GM12878 (cell line): ENCODE results near the gene NEK10. TPM values are rescaled to one million over a fixed set of nuclear protein-coding genes. Genes with fewer than 3 reads are reported as not detected.

ENCODE experiments used
- ATAC-seq: fragments of 200-7000 bp; cut with Tn5 transposase; 3 replicates; pipeline ENCODE4 v1.9.1; 2020; ENCODE audit warnings: mild to moderate bottlenecking, moderate library complexity
- BruUV-seq: library from RNA; stranded (reverse); fragments of 400-500 nt; replicated peaks from 2 replicates; lab custom pipeline; 2021; lab: Mats Ljungman, UMichigan
- CTCF ChIA-PET: fragments of 300-600 bp; sonication (Branson Sonifier 250); formaldehyde crosslinking; extraction: SDS; loops from one replicate; lab custom pipeline; 2021; ENCODE audit warnings: inconsistent platforms; lab: Yijun Ruan, JAX
- POLR2A ChIA-PET: fragments of 350-600 bp; formaldehyde crosslinking; extraction: SDS; loops from one replicate; lab custom pipeline; 2021; ENCODE audit warnings: inconsistent platforms; lab: Charles Lee
- RAD21 ChIA-PET: fragments of 300-600 bp; sonication (Branson Sonifier 250); formaldehyde crosslinking; loops from one replicate; lab custom pipeline; 2023; ENCODE audit warnings: antibody characterized with exemption; ENCODE audit not compliant: unreplicated experiment; lab: Charles Lee
- SMC1A ChIA-PET: fragments of 300-600 bp; sonication (Branson Sonifier 250); formaldehyde crosslinking; loops from one replicate; lab custom pipeline; 2023; ENCODE audit not compliant: unreplicated experiment, uncharacterized antibody; lab: Charles Lee
- DNase-seq: peaks from one replicate; pipeline ENCODE4 v3.0.0-alpha.2; 2011; ENCODE audit warnings: low read depth, low spot score
- FAIRE-seq: peaks from 3 replicates; lab custom pipeline; 2011; peaks lifted over from hg19 to GRCh38; lab: Jason Lieb, UNC
- H2AFZ ChIP-seq: 2 replicates; pipeline ENCODE4 v1.6.0; 2011; ENCODE audit warnings: low read depth, low read length, control low read depth; ENCODE audit not compliant: control insufficient read depth
- H3K27ac ChIP-seq: 2 replicates; pipeline ENCODE4 v1.5.1; 2011; ENCODE audit warnings: control low read depth; ENCODE audit not compliant: control insufficient read depth, insufficient read depth
- H3K27me3 ChIP-seq, 2 experiments: replicated peaks in 1 of 2; 2 replicates each; pipeline versions ENCODE4 v1.6.0 to v1.6.1; 2011; ENCODE audit warnings: low read length in 1 of 2; ENCODE audit not compliant: control insufficient read depth in 2 of 2, insufficient read depth in 2 of 2
- H3K36me3 ChIP-seq, 2 experiments: 2 replicates each; pipeline ENCODE4 v1.5.1; 2011; ENCODE audit warnings: low read length in 1 of 2; ENCODE audit not compliant: control insufficient read depth in 2 of 2, insufficient read depth in 2 of 2
- H3K4me1 ChIP-seq: 2 replicates; pipeline ENCODE4 v1.6.1; 2011; ENCODE audit warnings: mild to moderate bottlenecking, low read length, moderate library complexity, mixed read lengths; ENCODE audit not compliant: control insufficient read depth, insufficient read depth
- H3K4me2 ChIP-seq: 2 replicates; pipeline ENCODE4 v1.6.0; 2011; ENCODE audit warnings: control low read depth; ENCODE audit not compliant: control insufficient read depth, insufficient read depth
- H3K4me3 ChIP-seq: fragments of 200-600 bp; sonication (generic); 2 replicates; pipeline ENCODE4 v1.5.1; 2016
- H3K79me2 ChIP-seq: 2 replicates; pipeline ENCODE4 v1.6.0; 2011; ENCODE audit warnings: low read length; ENCODE audit not compliant: control insufficient read depth, insufficient read depth
- H3K9ac ChIP-seq: 2 replicates; pipeline ENCODE4 v1.8.0; 2011; ENCODE audit warnings: low read length, control low read depth, mixed read lengths; ENCODE audit not compliant: control insufficient read depth, insufficient read depth
- H3K9me3 ChIP-seq: replicated peaks from 3 replicates; pipeline ENCODE4 v1.5.1; 2011; ENCODE audit warnings: mild to moderate bottlenecking, low read length; ENCODE audit not compliant: control insufficient read depth, insufficient read depth
- H4K20me1 ChIP-seq: 2 replicates; pipeline ENCODE4 v1.6.0; 2011; ENCODE audit not compliant: control insufficient read depth, insufficient read depth
- FOS ChIP-seq: IDR thresholded peaks from 3 replicates; pipeline ENCODE4 v1.6.1; 2011; ENCODE audit warnings: borderline replicate concordance; ENCODE audit not compliant: insufficient read length; ENCODE audit errors: extremely low read depth
- FOXM1 ChIP-seq: IDR thresholded peaks from 2 replicates; pipeline ENCODE4 v1.6.1; 2012; ENCODE audit warnings: low read depth, mild to moderate bottlenecking, inconsistent platforms, low read length, moderate library complexity
- IKZF2 ChIP-seq, 2 experiments: fragments of 450-650 bp; IDR thresholded peaks; 2 replicates each; pipeline ENCODE4 v1.6.1; 2017; ENCODE audit warnings: mild to moderate bottlenecking in 2 of 2, moderate library complexity in 2 of 2
- IRF4 ChIP-seq: IDR thresholded peaks from 2 replicates; pipeline ENCODE4 v1.6.1; 2011; ENCODE audit warnings: low read depth, low read length
- MTA3 ChIP-seq: IDR thresholded peaks from 2 replicates; pipeline ENCODE4 v1.6.1; 2012; ENCODE audit warnings: low read length, inconsistent platforms, borderline replicate concordance
- NFYA ChIP-seq: IDR thresholded peaks from 2 replicates; pipeline ENCODE4 v1.6.1; 2011; ENCODE audit warnings: low read depth, mild to moderate bottlenecking, low read length, improper control_type of control experiment, borderline replicate concordance
- RB1 ChIP-seq: fragments of 450-650 bp; formaldehyde crosslinking; IDR thresholded peaks from 2 replicates; pipeline ENCODE4 v1.6.1; 2017; ENCODE audit warnings: mild to moderate bottlenecking, borderline replicate concordance
- SMAD5 ChIP-seq: IDR thresholded peaks from 2 replicates; pipeline ENCODE4 v1.6.1; 2016; ENCODE audit warnings: antibody characterized with exemption, low read depth
- SUZ12 ChIP-seq: fragments of 200-600 bp; sonication (generic); IDR thresholded peaks from one replicate; pipeline ENCODE4 v1.6.1; 2018; ENCODE audit warnings: antibody characterized with exemption, mild to moderate bottlenecking; ENCODE audit not compliant: unreplicated experiment
- WRNIP1 ChIP-seq: IDR thresholded peaks from 2 replicates; pipeline ENCODE4 v1.6.1; 2011; ENCODE audit warnings: low read depth, low read length, improper control_type of control experiment, borderline replicate concordance
- ZNF592 ChIP-seq: fragments of 450-650 bp; IDR thresholded peaks from 2 replicates; pipeline ENCODE4 v1.6.1; 2017; ENCODE audit warnings: mild to moderate bottlenecking, moderate library complexity
- ZSCAN29 ChIP-seq: fragments of 450-650 bp; IDR thresholded peaks from 2 replicates; pipeline ENCODE4 v1.6.1; 2017; ENCODE audit warnings: mild to moderate bottlenecking, moderate library complexity
- WGBS: methylation state at CpG from one replicate; pipeline ENCODE4 v1.1.6; 2016; ENCODE audit warnings: low lambda C conversion rate; ENCODE audit not compliant: insufficient replicate concordance, insufficient coverage; ENCODE audit errors: missing lambda C conversion rate; 5-methylcytosine and 5-hydroxymethylcytosine counted together
- in situ Hi-C: fragments of 300-500 bp; cut with MboI; formaldehyde crosslinking; loops from 9 replicates; pipeline ENCODE4 v1.14.3; 2018; ENCODE audit warnings: mixed read lengths
- intact Hi-C: fragments of 100-400 bp; cut with micrococcal nuclease; formaldehyde crosslinking; loops from one replicate; pipeline ENCODE4 v1.14.2; 2022; ENCODE audit not compliant: unreplicated experiment
- polyA plus RNA-seq, 11 experiments: library from polyadenylated mRNA; depleted of rRNA in 4 of 11; unstranded in 6 of 11; stranded (reverse) in 5 of 11; fragments of >200 nt; fragmentation: Nextera tagmentation in 4 of 11; fragmentation: Illumina TruSeq in 1 of 11; extraction: Ambion mirVana in 4 of 11; extraction: Trizol in 1 of 11; gene quantifications; 1 replicate in 1 of 11; 2 replicates in 10 of 11; pipeline versions ENCODE4 v1.2.1 to v1.2.3, GENCODE V29; 2011 to 2016; ENCODE audit warnings: inconsistent platforms in 2 of 11, missing spikeins in 2 of 11, low read depth in 1 of 11
- total RNA-seq, 4 experiments: library from RNA; depleted of rRNA in 3 of 4; stranded (reverse); fragments of >200 nt in 3 of 4; fragmentation: Illumina TruSeq in 1 of 4; extraction: Trizol in 1 of 4; gene quantifications; 2 replicates each; pipeline versions ENCODE4 v1.2.1 to v1.2.3, GENCODE V29; 2013 to 2021

Gene NEK10
- total and polyA plus RNA-seq, 10 of the 15 experiments (the other 5 are each of a cell fraction or from before 2014, with no cell fraction given) = 0.06 to 0.40 (median 0.16) TPM; not detected in 2

- POLR2A ChIA-PET = no interaction called here
- Histone ChIP-seq H3K4me3 (no peak overlapping the region), H2AFZ (no peak overlapping the region), H3K9me3 (no peaks in the 10 kb centered on the region; the same call in 2 of the 3 replicates), H3K9ac (no peak overlapping the region), H3K4me1 (no peaks in the 10 kb centered on the region), H4K20me1 (no peaks in the 10 kb centered on the region), H3K36me3 (no peaks in the 10 kb centered on the region), H3K27me3 (no peaks in the 10 kb centered on the region), H3K79me2 (no peaks in the 10 kb centered on the region), H3K4me2 (no peak overlapping the region), H3K27ac (no peak overlapping the region)
- no peak for FAIRE-seq
- no peak for DNase-seq
- CTCF ChIA-PET = interaction anchor here (0.9 kb wide), 1 partner anchor 10 kb away, joined by 3 read pairs; no protein-coding TSS in a partner anchor
- intact Hi-C loops (no loop called here), in situ Hi-C loops (no loop called here)
- 90% methylated on average over 3 of the region's 3 CpGs for WGBS
- RAD21 ChIA-PET = no interaction called here
- ATAC-seq = no peak
- SMC1A ChIA-PET = interaction anchor here (1.5 kb wide), 1 partner anchor 121 kb away, joined by 3 read pairs; no protein-coding TSS in a partner anchor
- TF ChIP-seq IKZF2 (IDR thresholded peaks at IDR 0.05) = no peak
- no peak for TF ChIP-seq FOXM1
- TF ChIP-seq ZNF592 = no peak
- TF ChIP-seq RB1 = no peak
- TF ChIP-seq MTA3 = no peak
- TF ChIP-seq SMAD5 = no peak
- TF ChIP-seq NFYA = no peak
- no peak for TF ChIP-seq IRF4
- TF ChIP-seq ZSCAN29 = no peak
- TF ChIP-seq FOS = no peak
- TF ChIP-seq SUZ12 = no peak
- TF ChIP-seq WRNIP1 = no peak
- no TSS peak for BruUV-seq
Measured at GRCh38 chr3:27344192-27344591, 25.0 kb downstream of the NEK10 start.
